D341Med (cell line): ENCODE data around the gene CORO6.

Source experiments
- DNase-seq: peaks from one replicate; pipeline ENCODE4 v3.0.0; 2012; ENCODE audit warnings: low spot score

CORO6 gene

DNA sequence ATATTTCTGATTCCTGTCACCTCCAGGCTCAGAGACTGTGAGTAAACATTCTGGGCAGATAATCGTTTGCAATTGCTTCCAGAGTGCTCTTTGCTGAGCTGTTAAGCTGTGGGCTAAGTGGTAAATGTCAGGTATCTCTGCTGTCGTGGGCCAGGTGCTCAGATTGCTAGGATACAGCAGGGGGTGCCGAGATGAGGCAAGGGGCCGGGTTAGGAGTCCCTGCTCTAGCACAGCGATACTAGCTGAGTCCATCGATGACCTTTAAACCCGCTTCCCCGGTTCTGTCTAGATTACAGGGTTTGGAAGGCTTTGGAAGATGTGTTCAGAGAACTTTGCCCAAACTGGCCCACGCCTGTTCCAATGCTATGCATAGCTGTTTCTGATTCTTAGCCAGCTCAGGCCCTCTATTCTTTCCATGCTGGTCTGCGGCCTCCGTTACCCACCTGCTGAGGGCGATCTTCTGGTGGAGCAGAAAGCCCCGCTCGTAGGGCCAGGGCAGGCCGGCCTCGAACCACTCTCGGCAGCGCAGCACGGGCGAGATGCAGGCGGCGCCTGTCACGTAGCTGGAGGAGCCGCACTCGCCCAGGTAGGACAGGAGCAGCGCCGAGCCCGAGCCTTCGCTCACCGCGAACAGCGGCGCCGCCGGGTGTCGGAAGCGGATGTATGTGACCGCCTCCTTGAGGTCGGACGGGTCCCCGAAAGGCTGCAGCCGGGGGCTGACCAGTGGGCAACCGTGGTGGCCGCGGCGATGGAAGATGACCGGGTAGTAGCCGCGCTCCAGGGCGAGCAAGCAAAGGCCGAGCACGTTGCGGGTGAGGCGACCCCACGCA lies 56.9 kb downstream of the CORO6 start:
- peak; percentile 56 for DNase-seq
